Effector memory CD4-positive, alpha-beta T cell (primary cell): ENCODE data around the gene MGMT.

Experiments
- DNase-seq, 3 donors: peaks; one replicate each; pipeline ENCODE4 v3.0.0-alpha.2; 2020
- H3K27ac ChIP-seq: 2 replicates; pipeline ENCODE4 v1.7.0; 2013; ENCODE audit warnings: mild to moderate bottlenecking, low read length, moderate library complexity; ENCODE audit not compliant: insufficient read depth, poor library complexity, severe bottlenecking
- H3K27me3 ChIP-seq: replicated peaks from 2 replicates; pipeline ENCODE4 v1.7.0; 2013; ENCODE audit warnings: mild to moderate bottlenecking, low read length; ENCODE audit not compliant: insufficient read depth, control insufficient read depth, poor library complexity, severe bottlenecking
- H3K36me3 ChIP-seq: 2 replicates; pipeline ENCODE4 v1.7.0; 2013; ENCODE audit warnings: mild to moderate bottlenecking, low read length, moderate library complexity; ENCODE audit not compliant: control insufficient read depth, insufficient read depth
- H3K4me1 ChIP-seq: 2 replicates; pipeline ENCODE4 v1.7.0; 2013; ENCODE audit warnings: low read length, mild to moderate bottlenecking; ENCODE audit not compliant: control insufficient read depth, insufficient read depth, poor library complexity, severe bottlenecking
- H3K4me3 ChIP-seq: 2 replicates; pipeline ENCODE4 v1.7.0; 2013; ENCODE audit warnings: low read length, low read depth, mild to moderate bottlenecking; ENCODE audit not compliant: insufficient read depth, poor library complexity, severe bottlenecking
- H3K9me3 ChIP-seq: 2 replicates; pipeline ENCODE4 v1.7.0; 2013; ENCODE audit warnings: mild to moderate bottlenecking, low read length, moderate library complexity; ENCODE audit not compliant: control insufficient read depth

Gene MGMT

GRCh38 chr10:129550076-129550475, 83.0 kb downstream of the MGMT start:
- no peaks in the 10 kb centered on the region for H3K4me1 ChIP-seq
- no peak overlapping the region for H3K27ac ChIP-seq
- no peaks in the 10 kb centered on the region for H3K27me3 ChIP-seq
- H3K36me3 ChIP-seq: no peaks in the 10 kb centered on the region
- no peaks in the 10 kb centered on the region for H3K9me3 ChIP-seq
- H3K4me3 ChIP-seq: no peak overlapping the region
- DNase-seq: no peak

- no peaks in the 10 kb centered on the region for H3K36me3 ChIP-seq
- no peaks in the 10 kb centered on the region for H3K4me1 ChIP-seq
- H3K27me3 ChIP-seq: no peaks in the 10 kb centered on the region
- DNase-seq: no peak
- H3K27ac ChIP-seq: no peak overlapping the region
- H3K9me3 ChIP-seq: no peaks in the 10 kb centered on the region
- H3K4me3 ChIP-seq: no peak overlapping the region
These were observed 83.6 kb downstream of the MGMT start for GRCh38 chr10:129550658-129551057.

GRCh38 chr10:129552119-129552518, 85.1 kb downstream of the MGMT start:
- Histone ChIP-seq H3K27me3 (no peaks in the 10 kb centered on the region), H3K27ac (no peak overlapping the region), H3K4me1 (no peaks in the 10 kb centered on the region), H3K36me3 (no peaks in the 10 kb centered on the region), H3K9me3 (no peaks in the 10 kb centered on the region), H3K4me3 (no peak overlapping the region)
- no peak for DNase-seq

GRCh38 chr10:129553928-129554327, 86.9 kb downstream of the MGMT start:
- DNase-seq: no peak
- no peaks in the 10 kb centered on the region for H3K27me3 ChIP-seq
- H3K4me1 ChIP-seq: no peaks in the 10 kb centered on the region
- no peak overlapping the region for H3K27ac ChIP-seq
- no peaks in the 10 kb centered on the region for H3K9me3 ChIP-seq
- no peaks in the 10 kb centered on the region for H3K36me3 ChIP-seq
- no peak overlapping the region for H3K4me3 ChIP-seq

GRCh38 chr10:129556316-129556715, 89.3 kb downstream of the MGMT start:
- no peaks in the 10 kb centered on the region for H3K36me3 ChIP-seq
- H3K9me3 ChIP-seq: no peaks in the 10 kb centered on the region
- H3K4me3 ChIP-seq: no peak overlapping the region
- no peak for DNase-seq
- H3K4me1 ChIP-seq: no peaks in the 10 kb centered on the region
- H3K27ac ChIP-seq: no peak overlapping the region
- no peaks in the 10 kb centered on the region for H3K27me3 ChIP-seq

- Histone ChIP-seq H3K27ac (no peak overlapping the region), H3K36me3 (no peaks in the 10 kb centered on the region), H3K9me3 (no peaks in the 10 kb centered on the region), H3K27me3 (no peaks in the 10 kb centered on the region), H3K4me1 (no peaks in the 10 kb centered on the region), H3K4me3 (no peak overlapping the region)
- DNase-seq: no peak
These were observed 93.3 kb downstream of the MGMT start for GRCh38 chr10:129560361-129560760.

- no peak overlapping the region for H3K27ac ChIP-seq
- H3K36me3 ChIP-seq: peaks cover 11% of the 10 kb centered on the region
- no peak for DNase-seq
- H3K9me3 ChIP-seq: no peaks in the 10 kb centered on the region
- no peaks in the 10 kb centered on the region for H3K27me3 ChIP-seq
- H3K4me3 ChIP-seq: no peak overlapping the region
- H3K4me1 ChIP-seq: no peaks in the 10 kb centered on the region
These were observed 95.4 kb downstream of the MGMT start for GRCh38 chr10:129562487-129562886.

- DNase-seq: no peak
- Histone ChIP-seq H3K27me3 (no peaks in the 10 kb centered on the region), H3K9me3 (no peaks in the 10 kb centered on the region), H3K36me3 (peaks cover 11% of the 10 kb centered on the region), H3K4me3 (no peak overlapping the region), H3K27ac (no peak overlapping the region), H3K4me1 (no peaks in the 10 kb centered on the region)
These were observed 97.9 kb downstream of the MGMT start for GRCh38 chr10:129564923-129565322.

- Histone ChIP-seq H3K27ac (no peak overlapping the region), H3K4me3 (no peak overlapping the region), H3K4me1 (no peaks in the 10 kb centered on the region), H3K27me3 (no peaks in the 10 kb centered on the region), H3K9me3 (no peaks in the 10 kb centered on the region), H3K36me3 (peaks cover 11% of the 10 kb centered on the region)
- DNase-seq: no peak
These were observed 101.7 kb downstream of the MGMT start for GRCh38 chr10:129568583-129569344.

GRCh38 chr10:129570185-129570584, 103.1 kb downstream of the MGMT start:
- Histone ChIP-seq H3K9me3 (no peaks in the 10 kb centered on the region), H3K36me3 (peaks cover 11% of the 10 kb centered on the region), H3K27me3 (no peaks in the 10 kb centered on the region), H3K27ac (no peak overlapping the region), H3K4me1 (no peaks in the 10 kb centered on the region), H3K4me3 (no peak overlapping the region)
- DNase-seq: no peak
